A549 treated with CORT108297 at 1 μM for 4 hours (cell line): ENCODE data around the gene SIGLECL1. TPM values are rescaled to one million over a fixed set of nuclear protein-coding genes. Genes with fewer than 3 reads are reported as not detected.

Experiments
- total RNA-seq: library from RNA; stranded (reverse); fragments of 200-300 nt; extraction: Qiagen RNA extraction; gene quantifications from 5 replicates; pipeline ENCODE4 v1.2.3, GENCODE V29; 2022

SIGLECL1 gene
- not detected in 5 replicates for total RNA-seq

GRCh38 chr19:51250786-51251467 lies at the start of gene SIGLECL1:
TSS of gene SIGLECL1 (plus strand) at chr19:51251080. CDS start at chr19:51264073, 12,993 bp downstream.

GRCh38 chr19:51224898-51225393 lies 25.9 kb upstream of the SIGLECL1 start, which contains the start of gene CD33:
TSS of gene CD33 (plus strand) at chr19:51225080. CDS start at chr19:51225119, 39 bp downstream.

GRCh38 chr19:51311351-51312257 lies 60.7 kb downstream of the SIGLECL1 start, which contains the start of gene IGLON5:
TSS of gene IGLON5 (plus strand) at chr19:51311644. CDS start at chr19:51311848, 204 bp downstream.

Other genes starting within 250 kb of the SIGLECL1 start
- gene KLK8, start 249.5 kb upstream of the SIGLECL1 start, total RNA-seq = not detected in 5 replicates
- gene KLK10, start 231.4 kb upstream of the SIGLECL1 start, total RNA-seq = 0.25 to 0.60 TPM (median 0.28 TPM) in 5 replicates
- gene KLK11, start 224.5 kb upstream of the SIGLECL1 start, total RNA-seq = 0.07 TPM in 1 of 5 replicates, not detected in the others
- not detected in 5 replicates for gene KLK12, start 216.1 kb upstream of the SIGLECL1 start, total RNA-seq
- 0.09 TPM in 1 of 5 replicates, not detected in the others for gene KLK13, start 186.0 kb upstream of the SIGLECL1 start, total RNA-seq
- gene KLK14, start 168.2 kb upstream of the SIGLECL1 start, total RNA-seq = 0.35 to 0.44 TPM (median 0.39 TPM) in 5 replicates
- 5.0 to 16.2 TPM (median 14.7 TPM) in 5 replicates for gene CTU1, start 142.7 kb upstream of the SIGLECL1 start, total RNA-seq
- not detected in 5 replicates for gene SIGLEC9, start 126.2 kb upstream of the SIGLECL1 start, total RNA-seq
- gene SIGLEC7, start 108.8 kb upstream of the SIGLECL1 start, total RNA-seq = not detected in 5 replicates
- gene CD33, start 26.0 kb upstream of the SIGLECL1 start, total RNA-seq = 0.44 TPM in 1 of 5 replicates, not detected in the others
- 0.02 to 0.05 TPM (median 0.03 TPM) in 4 of 5 replicates, not detected in the other for gene IGLON5, start 60.6 kb downstream of the SIGLECL1 start, total RNA-seq
- 6.8 to 12.2 TPM (median 10.4 TPM) in 5 replicates for gene VSIG10L, start 91.1 kb downstream of the SIGLECL1 start, total RNA-seq
- 221 to 254 TPM (median 236 TPM) in 5 replicates for gene ETFB, start 115.3 kb downstream of the SIGLECL1 start, total RNA-seq
- gene CLDND2, start 117.9 kb downstream of the SIGLECL1 start, total RNA-seq = 6.1 to 12.5 TPM (median 10.5 TPM) in 5 replicates
- not detected in 5 replicates for gene NKG7, start 121.6 kb downstream of the SIGLECL1 start, total RNA-seq
- not detected in 5 replicates for gene LIM2, start 136.9 kb downstream of the SIGLECL1 start, total RNA-seq
- not detected in 5 replicates for gene C19orf84, start 139.5 kb downstream of the SIGLECL1 start, total RNA-seq
- 0.05 TPM in 1 of 5 replicates, not detected in the others for gene SIGLEC10, start 166.6 kb downstream of the SIGLECL1 start, total RNA-seq
- not detected in 5 replicates for gene SIGLEC8, start 207.4 kb downstream of the SIGLECL1 start, total RNA-seq
- gene CEACAM18, start 227.5 kb downstream of the SIGLECL1 start, total RNA-seq = not detected in 5 replicates